ENCODE results near the gene CAMTA1. TPM values are rescaled to one million over a fixed set of nuclear protein-coding genes. Genes with fewer than 3 reads are reported as not detected.

Gene CAMTA1
- total RNA-seq, 1 experiment from 2014 or later: 50.3 TPM

- Mint-ChIP-seq H3K27ac (ENCODE audit: unreplicated experiment) (no peak overlapping the region), H3K27me3 (ENCODE audit: unreplicated experiment) (peaks cover 60% of the 10 kb centered on the region), H3K9me3 (ENCODE audit: low read depth, unreplicated experiment) (peaks cover 3% of the 10 kb centered on the region), H3K4me3 (ENCODE audit: low read depth, unreplicated experiment) (no peak overlapping the region), H3K4me1 (ENCODE audit: low read depth, unreplicated experiment) (no peaks in the 10 kb centered on the region), H3K36me3 (ENCODE audit: insufficient read depth, unreplicated experiment) (no peaks in the 10 kb centered on the region)
- BruUV-seq (replicated peaks): no TSS peak
- TF ChIP-seq CTCF (IDR thresholded peaks at IDR 0.05; ENCODE audit: unreplicated experiment): no peak
- intact Hi-C loops (cut with micrococcal nuclease; ENCODE audit: unreplicated experiment): no loop called here
- DNase-seq: no peak
- CTCF ChIA-PET: no interaction called here
Measured at GRCh38 chr1:6753320-6754140, 31.7 kb upstream of the CAMTA1 start.

- DNase-seq: no peak
- BruUV-seq (replicated peaks): no TSS peak
- CTCF ChIA-PET: no interaction called here
- H3K36me3 Mint-ChIP-seq (ENCODE audit: insufficient read depth, unreplicated experiment): no peaks in the 10 kb centered on the region
- H3K27me3 Mint-ChIP-seq (ENCODE audit: unreplicated experiment): peaks cover 33% of the 10 kb centered on the region
- no peak overlapping the region for H3K27ac Mint-ChIP-seq (ENCODE audit: unreplicated experiment)
- H3K9me3 Mint-ChIP-seq (ENCODE audit: low read depth, unreplicated experiment): no peaks in the 10 kb centered on the region
- no peak for TF ChIP-seq CTCF (IDR thresholded peaks at IDR 0.05; ENCODE audit: unreplicated experiment)
- H3K4me1 Mint-ChIP-seq (ENCODE audit: low read depth, unreplicated experiment): no peaks in the 10 kb centered on the region
- H3K4me3 Mint-ChIP-seq (ENCODE audit: low read depth, unreplicated experiment): no peak overlapping the region
- intact Hi-C loops (cut with micrococcal nuclease; ENCODE audit: unreplicated experiment): no loop called here
Measured at GRCh38 chr1:6756457-6756856, 28.8 kb upstream of the CAMTA1 start.

- no peak for TF ChIP-seq CTCF (IDR thresholded peaks at IDR 0.05; ENCODE audit: unreplicated experiment)
- no peak for DNase-seq
- BruUV-seq (replicated peaks): no TSS peak
- Mint-ChIP-seq H3K27me3 (ENCODE audit: unreplicated experiment) (peaks cover 18% of the 10 kb centered on the region), H3K4me3 (ENCODE audit: low read depth, unreplicated experiment) (no peak overlapping the region), H3K36me3 (ENCODE audit: insufficient read depth, unreplicated experiment) (no peaks in the 10 kb centered on the region), H3K9me3 (ENCODE audit: low read depth, unreplicated experiment) (no peaks in the 10 kb centered on the region), H3K27ac (ENCODE audit: unreplicated experiment) (no peak overlapping the region), H3K4me1 (ENCODE audit: low read depth, unreplicated experiment) (no peaks in the 10 kb centered on the region)
- CTCF ChIA-PET: no interaction called here
- intact Hi-C loops (cut with micrococcal nuclease; ENCODE audit: unreplicated experiment): no loop called here
Measured at GRCh38 chr1:6757719-6758435, 27.4 kb upstream of the CAMTA1 start.

GRCh38 chr1:6761196-6761737, 24.0 kb upstream of the CAMTA1 start:
- CTCF ChIA-PET: interaction anchor here (0.6 kb wide), 1 partner anchor 239 kb away, joined by 4 read pairs; no protein-coding TSS in a partner anchor
- H3K9me3 Mint-ChIP-seq (ENCODE audit: low read depth, unreplicated experiment): no peaks in the 10 kb centered on the region
- no peaks in the 10 kb centered on the region for H3K4me1 Mint-ChIP-seq (ENCODE audit: low read depth, unreplicated experiment)
- BruUV-seq (replicated peaks): no TSS peak
- DNase-seq: no peak
- no peak overlapping the region for H3K4me3 Mint-ChIP-seq (ENCODE audit: low read depth, unreplicated experiment)
- H3K27ac Mint-ChIP-seq (ENCODE audit: unreplicated experiment): no peak overlapping the region
- H3K27me3 Mint-ChIP-seq (ENCODE audit: unreplicated experiment): peaks cover 27% of the 10 kb centered on the region
- H3K36me3 Mint-ChIP-seq (ENCODE audit: insufficient read depth, unreplicated experiment): no peaks in the 10 kb centered on the region
- intact Hi-C loops (cut with micrococcal nuclease; ENCODE audit: unreplicated experiment): no loop called here
- no peak for TF ChIP-seq CTCF (IDR thresholded peaks at IDR 0.05; ENCODE audit: unreplicated experiment)
